ENCODE results near the gene XYLT2. TPM values are rescaled to one million over a fixed set of nuclear protein-coding genes. Genes with fewer than 3 reads are reported as not detected.

The XYLT2 gene
- total and polyA plus RNA-seq, 2 donors (not counting 3 experiments of a cell fraction or from before 2014, with no cell fraction given): 19.1 to 26.6 TPM

DNA sequence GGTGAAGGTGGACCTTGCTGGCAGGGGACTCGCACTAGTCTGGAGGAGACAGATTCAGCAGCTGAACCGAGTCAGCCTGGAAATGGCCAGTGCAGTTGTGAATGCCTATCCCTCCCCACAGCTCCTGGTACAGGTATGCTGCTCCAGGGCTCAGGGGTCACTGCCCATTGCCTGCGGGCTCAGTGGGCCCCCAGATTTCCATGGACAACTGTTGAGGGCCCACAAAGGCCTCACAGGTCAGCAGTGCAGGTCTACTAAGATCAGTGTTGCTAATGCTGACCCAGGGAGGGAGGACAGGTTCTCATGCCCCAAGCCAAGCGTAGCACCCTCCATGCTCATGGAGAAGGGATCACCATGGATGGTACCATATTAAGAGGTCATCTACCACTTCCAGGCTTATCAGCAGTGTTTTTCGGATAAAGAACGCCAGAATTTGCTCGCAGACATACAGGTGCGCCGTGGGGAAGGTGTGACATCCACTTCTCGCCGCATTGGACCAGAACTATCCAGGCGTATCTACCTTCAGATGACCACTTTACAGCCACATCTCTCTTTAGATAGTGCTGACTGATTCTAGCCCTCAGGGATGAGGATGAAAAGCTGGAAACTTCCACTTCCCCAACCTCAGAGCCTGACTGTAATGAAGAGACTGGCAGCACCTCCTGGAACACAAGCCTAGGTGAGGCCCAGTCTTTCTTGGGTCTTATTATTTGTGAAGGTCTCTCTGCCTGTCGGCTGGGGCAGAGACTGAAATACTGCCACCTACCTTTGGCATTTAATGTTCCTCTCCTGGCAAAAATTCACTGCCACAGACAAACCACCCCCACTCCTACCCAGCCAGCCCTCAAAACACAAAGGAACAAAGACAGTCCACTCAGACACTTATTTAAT is 34.7 kb downstream of the XYLT2 start:
- no peak overlapping the region for H3K4me2 ChIP-seq (ENCODE audit: insufficient read depth, low read length)
- no peak overlapping the region for H3K4me3 ChIP-seq (replicated peaks in 1 of 3; ENCODE audit: insufficient read depth in 1 of 3, low read depth in 1 of 3, low read length in 3 of 3)
- POLR2A ChIA-PET: no interaction called here
- H3K36me3 ChIP-seq (ENCODE audit: control insufficient read depth in 2 of 2, extremely low read depth in 1 of 2, insufficient read depth in 2 of 2, low read length in 2 of 2): peaks cover 14 to 33% of the 10 kb centered on the region in 2 experiments
- H3K9ac ChIP-seq (replicated peaks; ENCODE audit: extremely low read depth, insufficient read depth, low read length): no peak overlapping the region
- no peaks in the 10 kb centered on the region for H3K9me3 ChIP-seq (replicated peaks; ENCODE audit: control insufficient read depth, insufficient read depth, low read length)
- intact Hi-C loops (cut with micrococcal nuclease): no loop called here
- no peak overlapping the region for H2AFZ ChIP-seq (ENCODE audit: low read depth, low read length)
- H4K20me1 ChIP-seq (replicated peaks; ENCODE audit: control insufficient read depth, extremely low read depth, insufficient read depth, low read length): peaks cover 2% of the 10 kb centered on the region
- BruUV-seq (replicated peaks): no TSS peak
- H3K4me1 ChIP-seq (ENCODE audit: control insufficient read depth, extremely low read depth, insufficient read depth, low read length): no peaks in the 10 kb centered on the region
- no peaks in the 10 kb centered on the region for H3K79me2 ChIP-seq (ENCODE audit: control insufficient read depth, insufficient read depth, low read length)
- no peak overlapping the region for H3K27ac ChIP-seq (ENCODE audit: insufficient read depth, low read depth, low read length)
- TF ChIP-seq POLR2AphosphoS5 (IDR thresholded peaks at IDR 0.05; ENCODE audit: insufficient read depth, low read depth, low read length): peak; percentile 53
- TF ChIP-seq, protein P1, sequence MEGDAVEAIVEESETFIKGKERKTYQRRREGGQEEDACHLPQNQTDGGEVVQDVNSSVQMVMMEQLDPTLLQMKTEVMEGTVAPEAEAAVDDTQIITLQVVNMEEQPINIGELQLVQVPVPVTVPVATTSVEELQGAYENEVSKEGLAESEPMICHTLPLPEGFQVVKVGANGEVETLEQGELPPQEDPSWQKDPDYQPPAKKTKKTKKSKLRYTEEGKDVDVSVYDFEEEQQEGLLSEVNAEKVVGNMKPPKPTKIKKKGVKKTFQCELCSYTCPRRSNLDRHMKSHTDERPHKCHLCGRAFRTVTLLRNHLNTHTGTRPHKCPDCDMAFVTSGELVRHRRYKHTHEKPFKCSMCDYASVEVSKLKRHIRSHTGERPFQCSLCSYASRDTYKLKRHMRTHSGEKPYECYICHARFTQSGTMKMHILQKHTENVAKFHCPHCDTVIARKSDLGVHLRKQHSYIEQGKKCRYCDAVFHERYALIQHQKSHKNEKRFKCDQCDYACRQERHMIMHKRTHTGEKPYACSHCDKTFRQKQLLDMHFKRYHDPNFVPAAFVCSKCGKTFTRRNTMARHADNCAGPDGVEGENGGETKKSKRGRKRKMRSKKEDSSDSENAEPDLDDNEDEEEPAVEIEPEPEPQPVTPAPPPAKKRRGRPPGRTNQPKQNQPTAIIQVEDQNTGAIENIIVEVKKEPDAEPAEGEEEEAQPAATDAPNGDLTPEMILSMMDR (IDR thresholded peaks at IDR 0.05; ENCODE audit: extremely low read depth in 1 of 2, insufficient read depth in 1 of 2, low read depth in 1 of 2, low read length in 2 of 2): no peak
- no peaks in the 10 kb centered on the region for H3K9me1 ChIP-seq (replicated peaks; ENCODE audit: control insufficient read depth, extremely low read depth, insufficient read depth, low read length)
- no peak for FAIRE-seq
- H3K27me3 ChIP-seq (ENCODE audit: control insufficient read depth in 2 of 2, insufficient read depth in 2 of 2, low read length in 2 of 2): no peaks in the 10 kb centered on the region
- dilution Hi-C loops (cut with MboI; ENCODE audit: extremely low pct_ligation_motif_present, low sequenced_read_pairs): no loop called here
- CTCF ChIA-PET: interaction anchor here (1.0 to 1.2 kb wide), 3 partner anchors 10 to 19 kb away, joined by 3 to 7 read pairs (median 4); no protein-coding TSS in a partner anchor
- no peak for DNase-seq (ENCODE audit: low read depth, low spot score)

DNA sequence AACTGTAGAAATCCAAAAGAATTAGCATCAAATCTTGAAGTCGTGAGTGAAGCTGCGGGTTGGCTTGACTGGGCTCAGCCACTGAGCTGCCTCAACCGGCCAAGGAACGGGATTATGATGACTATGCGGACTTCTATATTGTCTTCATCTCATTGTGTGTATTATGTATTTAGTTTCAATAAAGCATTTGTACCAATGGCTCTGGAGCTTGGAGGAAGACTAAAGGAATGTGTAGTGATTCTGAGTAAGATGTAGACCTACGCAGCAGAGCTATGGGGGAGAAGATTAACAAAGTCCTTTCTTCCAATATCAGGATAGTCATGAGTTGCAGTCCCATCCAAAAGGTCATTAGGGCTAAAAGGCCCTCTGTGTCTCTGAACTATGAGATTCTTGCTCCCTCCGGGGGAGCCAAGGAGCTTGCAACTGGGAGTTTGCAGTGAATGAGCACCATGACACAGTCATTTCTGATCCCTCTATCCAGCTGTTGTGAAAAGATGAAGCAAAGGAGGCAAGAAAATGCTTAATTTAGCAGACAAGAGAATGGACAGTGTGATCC is 35.4 kb downstream of the XYLT2 start:
- no peak for FAIRE-seq
- no peak overlapping the region for H2AFZ ChIP-seq (ENCODE audit: low read depth, low read length)

More for the DNA sequence above, 35.4 kb downstream of the XYLT2 start:
- no peaks in the 10 kb centered on the region for H3K9me1 ChIP-seq (replicated peaks; ENCODE audit: control insufficient read depth, extremely low read depth, insufficient read depth, low read length)
- no peak overlapping the region for H3K9ac ChIP-seq (replicated peaks; ENCODE audit: extremely low read depth, insufficient read depth, low read length)
- dilution Hi-C loops (cut with MboI; ENCODE audit: extremely low pct_ligation_motif_present, low sequenced_read_pairs): no loop called here
- no peak overlapping the region for H3K27ac ChIP-seq (ENCODE audit: insufficient read depth, low read depth, low read length)
- ChIA-PET POLR2A (no interaction called here), CTCF (interaction anchor here (1.0 to 1.2 kb wide), 5 partner anchors 9 to 98 kb away, joined by 3 to 7 read pairs (median 3); partner anchors contain the start of gene LRRC59)
- no peaks in the 10 kb centered on the region for H3K4me1 ChIP-seq (ENCODE audit: control insufficient read depth, extremely low read depth, insufficient read depth, low read length)
- no peaks in the 10 kb centered on the region for H3K79me2 ChIP-seq (ENCODE audit: control insufficient read depth, insufficient read depth, low read length)
- H3K4me2 ChIP-seq (ENCODE audit: insufficient read depth, low read length): no peak overlapping the region
- H4K20me1 ChIP-seq (replicated peaks; ENCODE audit: control insufficient read depth, extremely low read depth, insufficient read depth, low read length): peaks cover 2% of the 10 kb centered on the region
- no peak for DNase-seq (ENCODE audit: low read depth, low spot score)
- TSS peak; percentile 29 for BruUV-seq (replicated peaks)
- H3K36me3 ChIP-seq (ENCODE audit: control insufficient read depth in 2 of 2, extremely low read depth in 1 of 2, insufficient read depth in 2 of 2, low read length in 2 of 2): peaks cover 17 to 39% of the 10 kb centered on the region in 2 experiments
- no peaks in the 10 kb centered on the region for H3K27me3 ChIP-seq (ENCODE audit: control insufficient read depth in 2 of 2, insufficient read depth in 2 of 2, low read length in 2 of 2)
- intact Hi-C loops (cut with micrococcal nuclease): no loop called here
- TF ChIP-seq, protein P2, sequence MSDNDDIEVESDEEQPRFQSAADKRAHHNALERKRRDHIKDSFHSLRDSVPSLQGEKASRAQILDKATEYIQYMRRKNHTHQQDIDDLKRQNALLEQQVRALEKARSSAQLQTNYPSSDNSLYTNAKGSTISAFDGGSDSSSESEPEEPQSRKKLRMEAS (IDR thresholded peaks at IDR 0.05; ENCODE audit: insufficient read depth, insufficient read length): no peak
- TF ChIP-seq MYC (IDR thresholded peaks at IDR 0.05; ENCODE audit: low read depth, low read length) (no peak), FOS (IDR thresholded peaks at IDR 0.05; ENCODE audit: borderline replicate concordance, insufficient read depth, low read length) (no peak), POLR2AphosphoS5 (IDR thresholded peaks at IDR 0.05; ENCODE audit: insufficient read depth, low read depth, low read length) (no peak), POLR2A (IDR thresholded peaks at IDR 0.05; ENCODE audit: low read depth, low read length) (no peak), GATA2 (IDR thresholded peaks at IDR 0.05; ENCODE audit: insufficient read depth, insufficient read length, low read depth, low read length) (no peak), JUN (IDR thresholded peaks at IDR 0.05; ENCODE audit: borderline replicate concordance, insufficient read depth, insufficient read length, low read depth) (no peak), EZH2 (IDR thresholded peaks at IDR 0.05; ENCODE audit: borderline replicate concordance, low read depth, low read length, severe bottlenecking) (no peak)
- TF ChIP-seq, protein P1 (IDR thresholded peaks at IDR 0.05; ENCODE audit: extremely low read depth in 1 of 2, insufficient read depth in 1 of 2, low read depth in 1 of 2, low read length in 2 of 2): no peak
- no peaks in the 10 kb centered on the region for H3K9me3 ChIP-seq (replicated peaks; ENCODE audit: control insufficient read depth, insufficient read depth, low read length)
- no peak overlapping the region for H3K4me3 ChIP-seq (replicated peaks in 1 of 3; ENCODE audit: insufficient read depth in 1 of 3, low read depth in 1 of 3, low read length in 3 of 3)
